Measurements from ENCODE around the gene PIK3R4. TPM values are rescaled to one million over a fixed set of nuclear protein-coding genes. Genes with fewer than 3 reads are reported as not detected.

Gene PIK3R4
- total RNA-seq, 1 donor from 2014 or later, result 34.2 TPM

GRCh38 chr3:130662501-130662996 is 84.1 kb downstream of the PIK3R4 start:
- Mint-ChIP-seq H3K36me3 (ENCODE audit: low read depth) (peaks cover 3% of the 10 kb centered on the region), H3K27me3 (ENCODE audit: low read depth) (no peaks in the 10 kb centered on the region), H3K4me1 (no peaks in the 10 kb centered on the region), H3K9me3 (no peaks in the 10 kb centered on the region), H3K4me3 (no peak overlapping the region), H3K27ac (ENCODE audit: unreplicated experiment) (no peak overlapping the region)
- no peak for TF ChIP-seq CTCF (conservative IDR thresholded peaks at IDR 0.05)
- DNase-seq (ENCODE audit: low read depth, low spot score), result no peak

- no peaks in the 10 kb centered on the region for H3K27me3 Mint-ChIP-seq (ENCODE audit: low read depth)
- TF ChIP-seq CTCF (conservative IDR thresholded peaks at IDR 0.05), result no peak
- H3K36me3 Mint-ChIP-seq (ENCODE audit: low read depth), result peaks cover 4% of the 10 kb centered on the region
- no peaks in the 10 kb centered on the region for H3K4me1 Mint-ChIP-seq
- DNase-seq (ENCODE audit: low read depth, low spot score), result no peak
- H3K9me3 Mint-ChIP-seq, result no peaks in the 10 kb centered on the region
- H3K4me3 Mint-ChIP-seq, result no peak overlapping the region
- no peak overlapping the region for H3K27ac Mint-ChIP-seq (ENCODE audit: unreplicated experiment)
These were observed 85.3 kb downstream of the PIK3R4 start for GRCh38 chr3:130661140-130661891.

DNA sequence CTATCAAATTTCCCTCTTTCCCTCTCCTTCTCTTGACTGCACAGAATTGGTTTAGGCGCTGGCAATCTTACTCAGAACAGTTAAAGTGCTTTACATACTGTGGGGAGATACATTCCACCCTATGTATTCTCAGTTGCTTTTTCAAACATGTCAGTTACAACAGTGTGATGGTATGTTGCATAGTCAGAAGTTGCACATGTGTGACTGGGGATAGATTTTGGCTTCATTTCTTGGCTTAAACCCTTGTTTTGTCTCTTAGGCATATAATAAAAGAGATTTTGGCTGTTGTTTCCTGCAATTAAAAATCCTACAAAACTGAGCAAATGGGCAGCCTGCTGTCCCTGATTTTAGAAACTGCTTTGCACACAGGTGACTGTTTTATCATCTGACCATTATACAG is 86.7 kb downstream of the PIK3R4 start:
- H3K4me1 Mint-ChIP-seq, result no peaks in the 10 kb centered on the region
- no peak for DNase-seq (ENCODE audit: low read depth, low spot score)
- peaks cover 8% of the 10 kb centered on the region for H3K36me3 Mint-ChIP-seq (ENCODE audit: low read depth)
- H3K27me3 Mint-ChIP-seq (ENCODE audit: low read depth), result no peaks in the 10 kb centered on the region
- no peak for TF ChIP-seq CTCF (conservative IDR thresholded peaks at IDR 0.05)
- no peaks in the 10 kb centered on the region for H3K9me3 Mint-ChIP-seq
- no peak overlapping the region for H3K4me3 Mint-ChIP-seq
- H3K27ac Mint-ChIP-seq (ENCODE audit: unreplicated experiment), result no peak overlapping the region

DNA sequence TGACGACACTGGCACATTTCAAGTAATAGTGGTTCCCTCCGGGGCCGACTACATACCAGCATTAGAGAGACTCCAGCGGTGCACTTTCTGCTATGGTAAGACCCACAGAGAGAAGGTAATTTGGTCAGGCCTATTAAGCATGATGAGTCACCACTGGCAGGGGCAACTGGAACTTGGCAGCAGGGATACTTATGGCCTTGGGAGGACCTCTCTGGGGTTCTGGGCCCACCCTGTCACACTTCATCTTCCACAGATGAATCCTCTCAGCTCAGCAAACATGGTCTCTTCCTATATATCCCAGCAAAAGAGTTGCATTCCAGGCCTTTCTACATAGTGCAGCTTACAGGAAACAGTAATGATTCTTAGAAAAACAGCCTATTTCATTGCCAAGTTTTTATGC is 88.0 kb downstream of the PIK3R4 start:
- H3K4me1 Mint-ChIP-seq, result no peaks in the 10 kb centered on the region
- H3K27me3 Mint-ChIP-seq (ENCODE audit: low read depth), result no peaks in the 10 kb centered on the region
- H3K4me3 Mint-ChIP-seq, result no peak overlapping the region
- peaks cover 10% of the 10 kb centered on the region for H3K36me3 Mint-ChIP-seq (ENCODE audit: low read depth)
- no peak for TF ChIP-seq CTCF (conservative IDR thresholded peaks at IDR 0.05)
- DNase-seq (ENCODE audit: low read depth, low spot score), result no peak
- no peaks in the 10 kb centered on the region for H3K9me3 Mint-ChIP-seq
- H3K27ac Mint-ChIP-seq (ENCODE audit: unreplicated experiment), result no peak overlapping the region

DNA sequence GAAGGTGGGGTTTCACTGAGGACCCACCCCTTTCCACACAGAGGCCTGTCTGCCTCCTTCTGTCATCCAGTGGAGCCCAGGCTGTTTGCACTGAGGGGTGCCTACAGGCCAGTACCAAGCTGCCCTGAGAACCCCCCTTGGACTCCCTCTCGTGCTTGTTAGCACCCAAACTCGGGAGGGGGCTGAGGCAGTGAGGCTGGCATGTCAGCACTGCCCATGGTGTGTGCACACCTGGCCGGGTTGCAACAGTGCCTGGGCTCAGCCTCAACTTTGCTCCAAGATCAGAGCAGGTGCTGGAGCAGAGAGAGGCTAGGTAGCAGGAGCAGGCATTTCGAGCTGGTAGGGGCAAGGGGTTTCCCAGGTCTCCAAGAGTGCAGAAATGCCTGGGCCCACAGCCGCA is 90.0 kb downstream of the PIK3R4 start:
- no peaks in the 10 kb centered on the region for H3K9me3 Mint-ChIP-seq
- H3K27ac Mint-ChIP-seq (ENCODE audit: unreplicated experiment), result no peak overlapping the region
- H3K36me3 Mint-ChIP-seq (ENCODE audit: low read depth), result peaks cover 10% of the 10 kb centered on the region
- H3K4me1 Mint-ChIP-seq, result no peaks in the 10 kb centered on the region
- H3K4me3 Mint-ChIP-seq, result no peak overlapping the region
- no peak for DNase-seq (ENCODE audit: low read depth, low spot score)
- no peak for TF ChIP-seq CTCF (conservative IDR thresholded peaks at IDR 0.05)
- H3K27me3 Mint-ChIP-seq (ENCODE audit: low read depth), result no peaks in the 10 kb centered on the region

All from neural crest cell (in vitro differentiated cells).